GM12801 (cell line): Measurements from ENCODE around the gene MAGEA4.

Experiments used
- CTCF ChIP-seq: IDR thresholded peaks from one replicate; pipeline ENCODE4 v1.5.1; 2011; ENCODE audit warnings: control low read depth; ENCODE audit not compliant: insufficient read length; ENCODE audit errors: extremely low read depth

MAGEA4 gene, protein sequence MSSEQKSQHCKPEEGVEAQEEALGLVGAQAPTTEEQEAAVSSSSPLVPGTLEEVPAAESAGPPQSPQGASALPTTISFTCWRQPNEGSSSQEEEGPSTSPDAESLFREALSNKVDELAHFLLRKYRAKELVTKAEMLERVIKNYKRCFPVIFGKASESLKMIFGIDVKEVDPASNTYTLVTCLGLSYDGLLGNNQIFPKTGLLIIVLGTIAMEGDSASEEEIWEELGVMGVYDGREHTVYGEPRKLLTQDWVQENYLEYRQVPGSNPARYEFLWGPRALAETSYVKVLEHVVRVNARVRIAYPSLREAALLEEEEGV

DNA sequence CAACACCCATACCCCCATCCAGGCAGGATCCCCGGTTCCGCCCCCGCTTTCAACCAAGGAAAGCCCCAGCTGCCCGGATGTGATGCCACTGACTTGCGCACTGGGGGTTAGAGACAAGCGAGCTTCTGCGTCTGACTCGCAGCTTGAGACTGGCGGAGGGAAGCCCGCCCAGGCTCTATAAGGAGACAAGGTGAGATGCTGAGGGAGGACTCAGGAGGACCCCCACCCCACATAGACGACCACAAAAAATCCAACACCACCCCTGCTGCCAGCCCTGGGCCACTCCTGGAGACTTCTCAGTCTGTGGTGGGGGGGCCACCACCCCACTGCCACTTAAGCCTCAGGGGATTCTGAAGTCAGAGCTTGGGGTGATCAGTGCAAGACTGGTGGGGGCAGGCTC, at the start of gene MAGEA4:
TSS of gene MAGEA4 (plus strand) at position 110 of the 400 bp plus-strand sequence. CDS start 10,776 bp downstream, outside the sequence.
- TF ChIP-seq CTCF: no peak

GRCh38 chrX:151870602-151871001, 42.1 kb upstream of the MAGEA4 start:
- no peak for TF ChIP-seq CTCF

DNA sequence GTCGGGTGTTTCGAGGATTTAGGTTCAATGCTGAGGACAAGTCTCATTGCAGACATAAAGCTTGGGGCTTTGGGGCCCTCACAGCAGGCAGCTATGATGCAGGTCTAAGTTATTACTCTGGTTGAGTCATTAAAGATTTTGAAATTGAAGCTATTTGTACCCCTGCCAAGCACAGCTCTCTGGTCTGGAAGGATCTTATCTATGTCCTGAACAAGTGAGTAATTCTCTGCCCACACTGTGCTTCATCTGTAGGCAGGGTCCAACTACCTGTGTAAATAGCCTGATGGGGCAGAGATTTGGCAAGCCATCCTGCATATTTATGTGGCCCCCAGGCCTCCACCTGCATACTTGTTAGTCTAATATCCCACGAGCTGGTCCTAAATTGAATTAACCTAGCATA, 41.4 kb upstream of the MAGEA4 start:
- no peak for TF ChIP-seq CTCF

- no peak for TF ChIP-seq CTCF
Observed at GRCh38 chrX:151873096-151873495, 39.6 kb upstream of the MAGEA4 start.

DNA sequence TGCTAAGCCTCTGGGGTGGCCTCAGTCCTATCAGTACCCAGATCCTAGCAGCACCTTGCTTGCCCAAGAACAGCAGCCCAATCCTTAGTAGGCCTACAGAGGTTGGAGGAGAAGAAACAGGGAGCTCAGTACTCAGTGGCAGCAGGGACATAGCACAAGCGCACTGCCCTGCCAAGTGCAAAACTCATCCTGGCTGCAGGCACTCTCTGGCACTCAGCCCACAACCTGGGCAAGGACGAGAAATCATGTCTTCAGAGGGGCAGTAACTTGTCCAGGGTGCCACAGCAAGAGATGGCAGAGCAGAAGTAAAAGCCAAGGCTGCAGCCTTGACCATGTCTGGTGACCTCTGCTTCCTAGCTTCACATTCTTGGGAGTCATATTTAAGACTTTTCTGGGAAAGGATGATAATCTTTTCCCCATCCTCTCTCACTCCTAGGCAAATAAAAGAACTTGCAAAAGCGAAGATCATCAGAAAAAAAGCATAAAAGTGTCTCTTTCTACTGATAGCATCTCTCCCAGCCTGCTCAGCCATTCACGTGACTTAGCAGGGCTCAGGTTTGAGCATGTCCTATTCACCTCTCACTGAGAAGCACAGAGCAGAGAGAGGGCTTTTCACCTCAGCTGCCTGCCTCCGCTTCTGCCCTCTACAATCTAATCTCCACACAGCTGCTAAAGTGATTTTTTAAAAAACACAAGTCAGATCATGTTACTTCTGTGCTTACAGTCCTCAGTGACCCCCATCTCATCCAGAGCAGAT, 37.2 kb upstream of the MAGEA4 start:
- TF ChIP-seq CTCF: no peak

- no peak for TF ChIP-seq CTCF
Observed at GRCh38 chrX:151878574-151878973, 34.1 kb upstream of the MAGEA4 start.

GRCh38 chrX:151879856-151880255, 32.8 kb upstream of the MAGEA4 start:
- no peak for TF ChIP-seq CTCF
